Measurements from ENCODE around the gene KHDC1. TPM values are rescaled to one million over a fixed set of nuclear protein-coding genes. Genes with fewer than 3 reads are reported as not detected.
"Not testable (repeated sequence)": the region's sequence is repeated elsewhere in the genome, so short reads cannot be mapped to it uniquely, and the experiment has no call there.

KHDC1 gene
- total and polyA plus RNA-seq, 2 of the 4 experiments (the other 2 are of a cell fraction), result 1.6 to 5.5 TPM

GRCh38 chr6:73310503-73310845, 47.5 kb upstream of the KHDC1 start:
- H3K36me3 ChIP-seq (ENCODE audit: control insufficient read depth, insufficient read depth, low read length); H2BK20ac ChIP-seq (ENCODE audit: low read depth, low read length); ATAC-seq (ENCODE audit: low read depth); H2BK5ac ChIP-seq (ENCODE audit: low read depth, low read length, poor library complexity, severe bottlenecking); H2AK5ac ChIP-seq (ENCODE audit: low read depth, low read length); H3K4me1 ChIP-seq (ENCODE audit: control insufficient read depth, insufficient read depth, low read length); POLR2A ChIA-PET (ENCODE audit: unreplicated experiment); H3K56ac ChIP-seq (ENCODE audit: extremely low read depth, insufficient read depth, low read length); H3K23ac ChIP-seq (ENCODE audit: low read depth, low read length); H3K18ac ChIP-seq (ENCODE audit: low read depth, low read length); H3K14ac ChIP-seq (replicated peaks; ENCODE audit: low read depth, low read length); dilution Hi-C loops (cut with HindIII; ENCODE audit: low sequenced_read_pairs, unreplicated experiment); DNase-seq; H3K9me1 ChIP-seq (ENCODE audit: insufficient read depth, low read length); BruUV-seq (replicated peaks); H4K20me1 ChIP-seq (ENCODE audit: insufficient read depth, low read length); in situ Hi-C loops (cut with MboI; ENCODE audit: low sequenced_read_pairs); H4K5ac ChIP-seq (ENCODE audit: low read depth, low read length); H3K27me3 ChIP-seq (ENCODE audit: control insufficient read depth, insufficient read depth, low read length); H2BK15ac ChIP-seq (ENCODE audit: low read depth, low read length); intact Hi-C loops (cut with micrococcal nuclease); H3K9me3 ChIP-seq (ENCODE audit: control insufficient read depth, insufficient read depth, low read length); H4K91ac ChIP-seq (ENCODE audit: insufficient read depth, low read depth, low read length): not testable (repeated sequence)
- peak overlapping the region; percentile 94; the same call in 1 of the 2 replicates for H3K4ac ChIP-seq (ENCODE audit: low read depth, low read length)
- no CpG with 5 or more reads among the region's 4 CpGs for WGBS, 2 experiments (ENCODE audit: extremely low coverage in 2 of 2, insufficient read length in 1 of 2)
- H2AK9ac ChIP-seq (replicated peaks; ENCODE audit: low read depth, low read length, poor library complexity), result peak overlapping the region; percentile 60
- peaks cover 5 to 30% of the 10 kb centered on the region in 2 experiments for H3K79me1 ChIP-seq (ENCODE audit: low read depth in 1 of 2, low read length in 2 of 2)
- peak overlapping the region; percentile 72 for H3K9ac ChIP-seq (ENCODE audit: low read depth, low read length)
- peak overlapping the region; percentile 96 for H3K4me2 ChIP-seq (ENCODE audit: low read depth, low read length)
- H3K27ac ChIP-seq (ENCODE audit: insufficient read depth, low read length), result peak overlapping the region; percentile 56; the same call in 1 of the 2 replicates
- H3K4me3 ChIP-seq (ENCODE audit: insufficient read depth, low read depth, low read length), result peak overlapping the region; percentile 61
- H4K8ac ChIP-seq (ENCODE audit: low read depth in 2 of 2, low read length in 2 of 2), result peak overlapping the region; percentile 85 to 93; a peak in 2 of 4 replicates
- peak overlapping the region; percentile 94 for H2AFZ ChIP-seq (replicated peaks; ENCODE audit: low read length, poor library complexity)
- CTCF ChIA-PET, result interaction anchor here (0.6 kb wide), 1 partner anchor 301 kb away, joined by 5 read pairs; no protein-coding TSS in a partner anchor
- peak overlapping the region; percentile 91; the same call in 1 of the 2 replicates for H2BK120ac ChIP-seq (ENCODE audit: low read depth, low read length)
